Type B pancreatic cell (in vitro differentiated cells): ENCODE data around the gene MXI1. TPM values are rescaled to one million over a fixed set of nuclear protein-coding genes. Genes with fewer than 3 reads are reported as not detected.
"Not testable (repeated sequence)": the region's sequence is repeated elsewhere in the genome, so short reads cannot be mapped to it uniquely, and the experiment has no call there.

Source experiments
- DNase-seq: peaks from one replicate; pipeline ENCODE4 v3.0.0; 2021; ENCODE audit warnings: mixed read lengths; ENCODE audit not compliant: unreplicated experiment; ENCODE audit errors: extremely low spot score
- H3K27ac Mint-ChIP-seq: 2 replicates; pipeline ENCODE4 v1.8.0; 2021; ENCODE audit warnings: mild to moderate bottlenecking, mixed read lengths
- H3K27me3 Mint-ChIP-seq: 2 replicates; pipeline ENCODE4 v1.8.0; 2021; ENCODE audit warnings: mixed read lengths
- H3K36me3 Mint-ChIP-seq: 2 replicates; pipeline ENCODE4 v1.8.0; 2021; ENCODE audit warnings: mixed read lengths
- H3K4me1 Mint-ChIP-seq: one replicate; pipeline ENCODE4 v1.8.0; 2021; ENCODE audit warnings: mixed read lengths; ENCODE audit not compliant: unreplicated experiment
- H3K4me3 Mint-ChIP-seq: 2 replicates; pipeline ENCODE4 v1.8.0; 2021; ENCODE audit warnings: mild to moderate bottlenecking, mixed read lengths
- H3K9me3 Mint-ChIP-seq: 2 replicates; pipeline ENCODE4 v1.8.0; 2021; ENCODE audit warnings: mixed read lengths
- CTCF ChIP-seq: fragments of 200-600 bp; sonication (generic); conservative IDR thresholded peaks from 2 replicates; pipeline ENCODE4 v1.5.0; 2021; ENCODE audit warnings: antibody characterized with exemption, mild to moderate bottlenecking
- total RNA-seq: library from RNA; stranded (reverse); gene quantifications from 2 replicates; pipeline ENCODE4 v1.2.1, GENCODE V29; 2021; ENCODE audit warnings: low replicate concordance

Gene MXI1
- total RNA-seq, 1 donor from 2014 or later = 34.7 TPM

GRCh38 chr10:110330675-110331074 is 123.3 kb downstream of the MXI1 start:
- Mint-ChIP-seq H3K4me1 (peaks cover 5% of the 10 kb centered on the region), H3K36me3 (no peaks in the 10 kb centered on the region), H3K9me3 (peaks cover 5% of the 10 kb centered on the region), H3K4me3 (no peak overlapping the region), H3K27ac (no peak overlapping the region), H3K27me3 (no peaks in the 10 kb centered on the region)
- no peak for TF ChIP-seq CTCF
- DNase-seq = no peak

DNA sequence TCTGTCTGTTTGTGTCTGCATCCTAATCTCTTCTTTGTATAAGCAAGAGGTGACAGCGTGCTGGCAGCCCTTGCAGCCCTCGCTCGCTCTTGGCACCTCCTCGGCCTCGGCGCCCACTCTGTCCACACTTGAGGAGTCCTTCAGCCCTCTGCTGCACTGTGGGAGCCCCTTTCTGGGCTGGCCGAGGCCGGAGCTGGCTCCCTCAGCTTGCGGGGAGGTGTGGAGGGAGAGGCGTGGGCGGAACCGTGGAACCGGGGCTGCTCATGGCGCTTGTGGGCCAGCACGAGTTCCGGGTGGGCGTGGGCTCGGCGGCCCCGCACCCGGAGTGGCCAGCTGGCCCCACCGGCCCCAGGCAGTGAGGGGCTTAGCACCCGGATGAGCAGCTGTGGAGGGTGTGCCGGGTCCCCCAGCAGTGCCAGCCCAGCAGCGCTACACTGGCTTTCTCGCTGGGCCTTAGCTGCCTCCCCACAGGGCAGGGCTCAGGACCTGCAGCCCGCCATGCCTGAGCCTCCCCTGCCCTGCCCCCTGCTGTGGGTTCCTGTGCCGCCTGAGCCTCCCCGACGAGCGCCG is 123.9 kb downstream of the MXI1 start:
- H3K4me3 Mint-ChIP-seq, DNase-seq, H3K36me3 Mint-ChIP-seq, H3K27ac Mint-ChIP-seq, H3K27me3 Mint-ChIP-seq, H3K9me3 Mint-ChIP-seq: not testable (repeated sequence)
- peaks cover 11% of the 10 kb centered on the region for H3K4me1 Mint-ChIP-seq

DNA sequence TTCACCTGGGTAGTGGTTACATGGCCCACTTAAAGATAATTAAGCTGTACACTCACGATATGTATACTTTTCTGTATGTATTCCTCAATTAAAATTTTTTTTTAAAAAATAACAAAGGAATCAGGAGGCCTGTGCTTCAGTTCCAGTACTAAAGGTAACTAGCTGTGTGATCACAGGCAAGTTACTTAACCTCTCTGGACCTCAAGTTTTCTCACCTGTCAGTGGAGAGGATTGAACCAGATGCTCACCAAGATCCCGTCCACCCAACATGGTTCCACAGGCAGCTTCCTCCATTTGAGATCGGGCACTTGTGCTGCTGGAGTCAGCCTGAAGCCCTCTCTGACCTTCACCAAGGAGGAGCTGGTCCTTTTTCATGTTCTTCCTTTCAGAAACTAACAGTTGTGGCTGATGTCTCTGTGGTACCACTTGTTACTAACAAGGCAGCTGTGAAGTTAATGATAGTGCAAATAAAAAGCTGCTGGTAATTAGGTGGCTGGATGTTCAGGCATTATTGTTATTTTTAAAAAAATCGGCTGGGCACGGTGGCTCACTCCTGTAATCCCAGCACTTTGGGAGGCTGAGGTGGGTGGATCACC is 126.8 kb downstream of the MXI1 start:
- DNase-seq = no peak
- no peak overlapping the region for H3K27ac Mint-ChIP-seq
- H3K27me3 Mint-ChIP-seq = no peaks in the 10 kb centered on the region
- no peak for TF ChIP-seq CTCF
- H3K9me3 Mint-ChIP-seq = no peaks in the 10 kb centered on the region
- H3K36me3 Mint-ChIP-seq = no peaks in the 10 kb centered on the region
- H3K4me1 Mint-ChIP-seq = peaks cover 19% of the 10 kb centered on the region
- no peak overlapping the region for H3K4me3 Mint-ChIP-seq

DNA sequence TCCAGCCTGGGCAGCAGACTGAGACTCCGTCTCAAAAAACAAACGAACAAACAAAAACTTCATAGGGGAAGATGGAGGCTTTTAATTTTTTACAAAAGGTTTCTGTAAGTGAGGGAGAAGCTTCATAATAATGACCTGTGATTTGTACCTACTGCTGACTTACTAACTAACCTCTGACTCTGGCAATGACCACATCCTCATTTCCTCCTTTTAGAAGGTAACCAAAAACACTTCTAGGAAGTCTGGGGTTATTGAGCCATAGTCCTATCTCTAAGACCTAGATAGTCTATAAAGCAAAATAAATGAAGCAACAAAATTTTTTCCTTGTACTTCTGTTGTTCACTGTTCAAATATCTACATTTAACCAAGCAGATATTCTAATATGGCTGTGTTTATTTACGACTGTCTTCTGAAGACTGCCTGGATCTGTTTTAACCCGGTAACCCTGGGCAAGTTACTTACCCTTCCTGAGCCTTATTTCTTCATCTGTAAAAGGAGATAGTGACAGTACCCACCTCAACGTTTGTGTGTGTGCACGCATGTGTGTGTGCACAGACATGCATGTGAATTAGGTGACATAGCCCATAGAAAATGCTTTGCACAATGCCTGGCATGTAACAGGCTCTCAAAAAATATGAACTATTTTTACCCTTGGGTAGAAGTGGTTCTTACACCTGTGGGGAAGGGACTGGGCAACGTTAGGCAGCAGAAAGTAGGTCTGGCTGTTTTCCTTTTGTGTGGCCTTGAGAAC is 128.1 kb downstream of the MXI1 start:
- H3K27ac Mint-ChIP-seq = peak overlapping the region; percentile 30
- H3K27me3 Mint-ChIP-seq = no peaks in the 10 kb centered on the region
- no peak for TF ChIP-seq CTCF
- H3K4me1 Mint-ChIP-seq = peaks cover 19% of the 10 kb centered on the region
- DNase-seq = no peak
- H3K4me3 Mint-ChIP-seq = no peak overlapping the region
- H3K36me3 Mint-ChIP-seq = no peaks in the 10 kb centered on the region
- H3K9me3 Mint-ChIP-seq = no peaks in the 10 kb centered on the region

GRCh38 chr10:110336111-110336721 is 128.8 kb downstream of the MXI1 start:
- peaks cover 19% of the 10 kb centered on the region for H3K4me1 Mint-ChIP-seq
- H3K27ac Mint-ChIP-seq = peak overlapping the region; percentile 30
- H3K4me3 Mint-ChIP-seq = no peak overlapping the region
- peak; percentile 34 for TF ChIP-seq CTCF
- H3K36me3 Mint-ChIP-seq = no peaks in the 10 kb centered on the region
- H3K27me3 Mint-ChIP-seq = no peaks in the 10 kb centered on the region
- DNase-seq = no peak
- H3K9me3 Mint-ChIP-seq = no peaks in the 10 kb centered on the region

Other genes with a start within 250 kb of the MXI1 start
- gene ADD3, start 199.6 kb upstream of the MXI1 start, total RNA-seq = 140 and 183 TPM in 2 replicates
- 35.4 TPM in 2 replicates for gene SMNDC1, start 97.3 kb downstream of the MXI1 start, total RNA-seq